ENCODE measurements around the gene NPS.

DNA sequence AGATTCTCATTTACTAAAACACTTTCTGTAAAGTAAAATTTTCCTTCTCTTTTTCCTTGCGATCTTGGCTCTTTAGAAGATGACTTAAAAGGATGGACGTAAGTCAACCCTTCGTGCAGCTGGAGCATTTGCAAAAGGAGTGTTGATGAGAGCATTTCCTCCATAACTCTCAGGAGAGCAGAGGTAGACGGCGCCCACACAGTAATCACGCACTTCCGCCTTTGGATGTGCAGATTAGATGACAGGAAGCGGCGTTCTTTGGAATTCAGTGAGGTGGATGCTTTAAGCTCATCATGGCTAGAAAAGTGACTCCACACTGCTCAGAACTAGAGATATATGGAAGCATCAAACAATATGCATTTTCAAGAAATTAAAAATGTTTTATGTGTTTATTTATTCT lies 43.0 kb upstream of the NPS start:
- TF ChIP-seq, protein P1, sequence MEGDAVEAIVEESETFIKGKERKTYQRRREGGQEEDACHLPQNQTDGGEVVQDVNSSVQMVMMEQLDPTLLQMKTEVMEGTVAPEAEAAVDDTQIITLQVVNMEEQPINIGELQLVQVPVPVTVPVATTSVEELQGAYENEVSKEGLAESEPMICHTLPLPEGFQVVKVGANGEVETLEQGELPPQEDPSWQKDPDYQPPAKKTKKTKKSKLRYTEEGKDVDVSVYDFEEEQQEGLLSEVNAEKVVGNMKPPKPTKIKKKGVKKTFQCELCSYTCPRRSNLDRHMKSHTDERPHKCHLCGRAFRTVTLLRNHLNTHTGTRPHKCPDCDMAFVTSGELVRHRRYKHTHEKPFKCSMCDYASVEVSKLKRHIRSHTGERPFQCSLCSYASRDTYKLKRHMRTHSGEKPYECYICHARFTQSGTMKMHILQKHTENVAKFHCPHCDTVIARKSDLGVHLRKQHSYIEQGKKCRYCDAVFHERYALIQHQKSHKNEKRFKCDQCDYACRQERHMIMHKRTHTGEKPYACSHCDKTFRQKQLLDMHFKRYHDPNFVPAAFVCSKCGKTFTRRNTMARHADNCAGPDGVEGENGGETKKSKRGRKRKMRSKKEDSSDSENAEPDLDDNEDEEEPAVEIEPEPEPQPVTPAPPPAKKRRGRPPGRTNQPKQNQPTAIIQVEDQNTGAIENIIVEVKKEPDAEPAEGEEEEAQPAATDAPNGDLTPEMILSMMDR (IDR thresholded peaks at IDR 0.05; ENCODE audit: low read depth, low read length), result no peak
- no peak for TF ChIP-seq POLR2A (IDR thresholded peaks at IDR 0.05; ENCODE audit: extremely low read depth, insufficient read length)
- TF ChIP-seq MYC (IDR thresholded peaks at IDR 0.05; ENCODE audit: low read depth, low read length), result no peak
- TF ChIP-seq, protein P2, sequence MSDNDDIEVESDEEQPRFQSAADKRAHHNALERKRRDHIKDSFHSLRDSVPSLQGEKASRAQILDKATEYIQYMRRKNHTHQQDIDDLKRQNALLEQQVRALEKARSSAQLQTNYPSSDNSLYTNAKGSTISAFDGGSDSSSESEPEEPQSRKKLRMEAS (IDR thresholded peaks at IDR 0.05; ENCODE audit: low read depth, low read length), result no peak
